Activated CD4-positive, alpha-beta memory T cell treated with anti-CD3 and anti-CD28 coated beads for 36 hours (primary cell): ENCODE results near the gene PGA4. TPM values are rescaled to one million over a fixed set of nuclear protein-coding genes. Genes with fewer than 3 reads are reported as not detected.

ENCODE experiments used
- CTCF ChIA-PET: fragments of 350-600 bp; sonication (Branson Sonifier 250); formaldehyde crosslinking; loops from one replicate; lab custom pipeline; 2021; ENCODE audit warnings: antibody characterized with exemption, inconsistent platforms; lab: Charles Lee
- POLR2A ChIA-PET: fragments of 350-600 bp; sonication (Branson Sonifier 250); formaldehyde crosslinking; loops from one replicate; lab custom pipeline; 2021; ENCODE audit warnings: antibody characterized with exemption; lab: Charles Lee
- DNase-seq: peaks from one replicate; pipeline ENCODE4 v3.0.0-alpha.2; 2020
- H3K27ac Mint-ChIP-seq: one replicate; pipeline ENCODE4 v1.8.0; 2021; ENCODE audit warnings: mixed read lengths
- H3K27me3 Mint-ChIP-seq: one replicate; pipeline ENCODE4 v1.8.0; 2021; ENCODE audit warnings: mixed read lengths
- H3K36me3 Mint-ChIP-seq: one replicate; pipeline ENCODE4 v1.8.0; 2021; ENCODE audit warnings: mixed read lengths
- H3K4me1 Mint-ChIP-seq: one replicate; pipeline ENCODE4 v1.8.0; 2021; ENCODE audit warnings: low read depth, mixed read lengths
- H3K4me3 Mint-ChIP-seq: one replicate; pipeline ENCODE4 v1.8.0; 2021; ENCODE audit warnings: mild to moderate bottlenecking, mixed read lengths
- H3K9me3 Mint-ChIP-seq: one replicate; pipeline ENCODE4 v1.8.0; 2021; ENCODE audit warnings: mixed read lengths
- intact Hi-C: fragments of 100-400 bp; cut with micrococcal nuclease; formaldehyde crosslinking; loops from one replicate; pipeline ENCODE4 v1.15.1; 2023
- total RNA-seq, 2 experiments: library from RNA; stranded (reverse); gene quantifications; one replicate each; pipeline ENCODE4 v1.2.3, GENCODE V29; 2021

PGA4 gene
- total RNA-seq, 2 experiments from 2014 or later = not detected

GRCh38 chr11:61256710-61257482, 34.7 kb downstream of the PGA4 start:
- DNase-seq = no peak
- H3K4me3 Mint-ChIP-seq = no peak overlapping the region
- no peaks in the 10 kb centered on the region for H3K36me3 Mint-ChIP-seq
- CTCF ChIA-PET = interaction anchor here (0.9 to 4.3 kb wide), 2 partner anchors 38 to 646 kb away, joined by 3 to 48 read pairs; partner anchors contain the start of gene VWCE
- POLR2A ChIA-PET = no interaction called here
- H3K27ac Mint-ChIP-seq = no peak overlapping the region
- H3K9me3 Mint-ChIP-seq = no peaks in the 10 kb centered on the region
- no peaks in the 10 kb centered on the region for H3K4me1 Mint-ChIP-seq
- H3K27me3 Mint-ChIP-seq = peaks cover 2% of the 10 kb centered on the region
- intact Hi-C loops = no loop called here

- intact Hi-C loops = no loop called here
- CTCF ChIA-PET = interaction anchor here (1.2 kb wide), 1 partner anchor 127 kb away, joined by 3 read pairs; no protein-coding TSS in a partner anchor
- Mint-ChIP-seq H3K27me3 (peaks cover 2% of the 10 kb centered on the region), H3K36me3 (no peaks in the 10 kb centered on the region), H3K4me3 (no peak overlapping the region), H3K4me1 (no peaks in the 10 kb centered on the region), H3K27ac (no peak overlapping the region), H3K9me3 (no peaks in the 10 kb centered on the region)
- DNase-seq = no peak
- POLR2A ChIA-PET = no interaction called here
These were observed 36.4 kb downstream of the PGA4 start for GRCh38 chr11:61258546-61258945.

DNA sequence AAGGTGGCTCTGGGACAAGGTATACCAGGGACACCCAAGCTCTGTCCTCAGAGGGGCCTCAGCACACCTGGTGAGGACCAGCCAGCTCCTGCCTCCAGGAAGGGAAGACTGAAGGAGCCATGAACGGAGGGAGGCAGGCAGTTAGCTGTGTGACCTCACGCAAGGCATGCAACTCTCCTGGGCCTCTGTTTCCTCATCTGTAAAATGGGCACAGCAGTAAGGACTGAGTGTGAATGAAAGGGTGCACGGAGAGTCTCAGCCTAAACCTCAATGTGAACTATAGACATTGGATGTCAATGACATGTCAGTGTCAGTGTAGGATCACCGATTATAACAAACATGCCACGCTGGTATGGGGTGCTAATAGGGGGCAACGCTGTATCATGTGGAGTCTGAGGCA, 37.2 kb downstream of the PGA4 start:
- CTCF ChIA-PET = interaction anchor here (1.2 kb wide), 1 partner anchor 126 kb away, joined by 3 read pairs; no protein-coding TSS in a partner anchor
- POLR2A ChIA-PET = no interaction called here
- no peak overlapping the region for H3K27ac Mint-ChIP-seq
- H3K4me1 Mint-ChIP-seq = no peaks in the 10 kb centered on the region
- intact Hi-C loops = no loop called here
- H3K4me3 Mint-ChIP-seq = no peak overlapping the region
- no peak for DNase-seq
- peaks cover 2% of the 10 kb centered on the region for H3K27me3 Mint-ChIP-seq
- H3K9me3 Mint-ChIP-seq = no peaks in the 10 kb centered on the region
- no peaks in the 10 kb centered on the region for H3K36me3 Mint-ChIP-seq

DNA sequence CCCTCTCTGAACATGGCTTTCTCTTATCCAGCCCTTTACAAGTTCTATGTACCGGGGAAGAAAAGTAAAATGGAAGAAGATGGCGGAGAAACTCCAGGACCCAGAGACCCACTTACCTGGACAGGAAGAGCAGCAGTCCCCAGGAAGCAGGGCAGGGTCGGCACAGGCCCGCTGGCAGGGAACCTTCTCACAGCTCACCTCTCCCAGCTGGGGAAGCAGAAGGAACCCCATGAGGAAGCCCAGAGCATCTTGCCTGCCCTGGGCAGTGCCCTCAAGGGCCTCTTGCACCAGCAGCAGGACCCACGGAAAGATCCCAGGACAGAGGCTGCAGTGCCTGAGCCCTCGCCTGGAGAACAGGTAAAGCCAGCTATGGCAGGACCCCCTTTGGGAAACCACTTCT, 42.2 kb downstream of the PGA4 start:
- DNase-seq = no peak
- POLR2A ChIA-PET = no interaction called here
- CTCF ChIA-PET = interaction anchor here (0.9 kb wide), 1 partner anchor 11 kb away, joined by 4 read pairs; no protein-coding TSS in a partner anchor
- Mint-ChIP-seq H3K36me3 (no peaks in the 10 kb centered on the region), H3K9me3 (no peaks in the 10 kb centered on the region), H3K4me3 (no peak overlapping the region), H3K27ac (no peak overlapping the region), H3K4me1 (no peaks in the 10 kb centered on the region), H3K27me3 (peaks cover 4% of the 10 kb centered on the region)
- intact Hi-C loops = no loop called here

GRCh38 chr11:61264795-61265194, 42.6 kb downstream of the PGA4 start:
- CTCF ChIA-PET = interaction anchor here (0.9 kb wide), 1 partner anchor 12 kb away, joined by 4 read pairs; no protein-coding TSS in a partner anchor
- no peak for DNase-seq
- H3K4me1 Mint-ChIP-seq = no peaks in the 10 kb centered on the region
- no peak overlapping the region for H3K27ac Mint-ChIP-seq
- H3K36me3 Mint-ChIP-seq = no peaks in the 10 kb centered on the region
- POLR2A ChIA-PET = no interaction called here
- H3K4me3 Mint-ChIP-seq = no peak overlapping the region
- peaks cover 4% of the 10 kb centered on the region for H3K27me3 Mint-ChIP-seq
- intact Hi-C loops = no loop called here
- H3K9me3 Mint-ChIP-seq = no peaks in the 10 kb centered on the region

- no peak for DNase-seq
- H3K27ac Mint-ChIP-seq = no peak overlapping the region
- no peaks in the 10 kb centered on the region for H3K36me3 Mint-ChIP-seq
- POLR2A ChIA-PET = no interaction called here
- H3K4me3 Mint-ChIP-seq = no peak overlapping the region
- peaks cover 4% of the 10 kb centered on the region for H3K27me3 Mint-ChIP-seq
- intact Hi-C loops = no loop called here
- CTCF ChIA-PET = no interaction called here
- H3K4me1 Mint-ChIP-seq = peaks cover 2% of the 10 kb centered on the region
- H3K9me3 Mint-ChIP-seq = no peaks in the 10 kb centered on the region
These were observed 43.2 kb downstream of the PGA4 start for GRCh38 chr11:61265357-61265756.

DNA sequence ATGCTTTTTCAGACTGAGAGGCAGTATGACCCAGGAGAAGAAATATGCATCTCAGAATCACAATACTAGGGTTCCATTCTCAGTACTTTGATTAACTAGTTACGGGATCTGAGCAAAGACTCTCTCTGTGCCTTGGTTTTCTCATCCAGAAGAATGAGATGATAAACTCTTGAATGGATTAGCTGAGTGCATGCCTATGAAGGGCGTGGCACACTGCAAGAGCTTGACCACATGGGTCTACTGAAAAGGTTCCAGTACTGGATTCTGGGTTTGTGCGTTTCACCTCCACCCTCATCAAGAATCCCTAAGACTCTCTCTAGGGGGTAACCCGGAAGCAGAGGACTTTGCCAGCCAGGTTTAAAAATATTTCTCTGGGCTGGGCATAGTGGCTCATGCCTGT, 44.5 kb downstream of the PGA4 start:
- Mint-ChIP-seq H3K27me3 (peaks cover 2% of the 10 kb centered on the region), H3K4me3 (no peak overlapping the region), H3K4me1 (peaks cover 6% of the 10 kb centered on the region), H3K36me3 (no peaks in the 10 kb centered on the region), H3K27ac (no peak overlapping the region), H3K9me3 (no peaks in the 10 kb centered on the region)
- ChIA-PET CTCF (no interaction called here), POLR2A (no interaction called here)
- no peak for DNase-seq
- intact Hi-C loops = no loop called here

GRCh38 chr11:61267437-61267841, 45.3 kb downstream of the PGA4 start:
- intact Hi-C loops = no loop called here
- H3K36me3 Mint-ChIP-seq = no peaks in the 10 kb centered on the region
- H3K4me1 Mint-ChIP-seq = peaks cover 6% of the 10 kb centered on the region
- no peak overlapping the region for H3K4me3 Mint-ChIP-seq
- CTCF ChIA-PET = interaction anchor here (1.0 kb wide), 1 partner anchor 12 kb away, joined by 3 read pairs; no protein-coding TSS in a partner anchor
- no peak for DNase-seq
- no peaks in the 10 kb centered on the region for H3K9me3 Mint-ChIP-seq
- H3K27ac Mint-ChIP-seq = no peak overlapping the region
- peaks cover 2% of the 10 kb centered on the region for H3K27me3 Mint-ChIP-seq
- POLR2A ChIA-PET = no interaction called here

- ChIA-PET CTCF (no interaction called here), POLR2A (interaction anchor here (0.9 kb wide), 1 partner anchor 25 kb away, joined by 3 read pairs; no protein-coding TSS in a partner anchor)
- no peak overlapping the region for H3K4me3 Mint-ChIP-seq
- intact Hi-C loops = no loop called here
- no peaks in the 10 kb centered on the region for H3K36me3 Mint-ChIP-seq
- DNase-seq = no peak
- no peaks in the 10 kb centered on the region for H3K9me3 Mint-ChIP-seq
- peaks cover 6% of the 10 kb centered on the region for H3K4me1 Mint-ChIP-seq
- H3K27me3 Mint-ChIP-seq = peaks cover 2% of the 10 kb centered on the region
- H3K27ac Mint-ChIP-seq = no peak overlapping the region
These were observed 46.6 kb downstream of the PGA4 start for GRCh38 chr11:61268588-61269250.

GRCh38 chr11:61270354-61271076, 48.4 kb downstream of the PGA4 start:
- ChIA-PET POLR2A (interaction anchor here (0.6 to 0.7 kb wide), 2 partner anchors 107 to 115 kb away, joined by 3 read pairs; no protein-coding TSS in a partner anchor), CTCF (interaction anchor here (0.6 to 1.6 kb wide), 5 partner anchors 24 to 443 kb away, joined by 3 to 6 read pairs (median 4); no protein-coding TSS in a partner anchor)
- Mint-ChIP-seq H3K9me3 (no peaks in the 10 kb centered on the region), H3K27ac (no peak overlapping the region), H3K27me3 (peaks cover 2% of the 10 kb centered on the region), H3K4me3 (no peak overlapping the region), H3K4me1 (peaks cover 6% of the 10 kb centered on the region), H3K36me3 (no peaks in the 10 kb centered on the region)
- no peak for DNase-seq
- intact Hi-C loops = no loop called here

DNA sequence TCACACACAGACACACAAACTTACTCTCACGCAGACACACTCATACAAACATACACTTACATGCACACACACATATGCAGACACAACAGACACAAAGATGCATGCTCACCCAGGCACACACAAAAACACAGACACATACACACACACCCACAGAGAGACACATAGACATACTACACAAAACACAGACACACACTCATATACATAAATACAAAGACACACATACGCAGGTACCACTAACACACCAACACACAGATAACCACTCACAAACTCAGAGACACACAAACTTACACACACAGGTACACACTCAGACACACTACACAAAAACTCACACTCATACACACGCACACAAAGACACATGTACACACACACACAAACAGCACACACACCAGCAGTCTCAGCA, 50.6 kb downstream of the PGA4 start:
- POLR2A ChIA-PET = no interaction called here
- CTCF ChIA-PET = interaction anchor here (0.9 kb wide), 1 partner anchor 113 kb away, joined by 3 read pairs; no protein-coding TSS in a partner anchor
- intact Hi-C loops = no loop called here

More for the DNA sequence above, 50.6 kb downstream of the PGA4 start:
- no peaks in the 10 kb centered on the region for H3K9me3 Mint-ChIP-seq
- H3K4me1 Mint-ChIP-seq = peaks cover 6% of the 10 kb centered on the region
- no peaks in the 10 kb centered on the region for H3K36me3 Mint-ChIP-seq
- no peak for DNase-seq
- H3K27ac Mint-ChIP-seq = no peak overlapping the region
- H3K4me3 Mint-ChIP-seq = no peak overlapping the region
- H3K27me3 Mint-ChIP-seq = peaks cover 2% of the 10 kb centered on the region
